ENCODE results near the gene ERC1. TPM values are rescaled to one million over a fixed set of nuclear protein-coding genes. Genes with fewer than 3 reads are reported as not detected.

ERC1 gene
- total RNA-seq, 2 experiments from 2014 or later = 21.7 to 27.0 TPM

- no peak for DNase-seq
- Mint-ChIP-seq H3K4me3 (no peak overlapping the region), H3K9me3 (no peaks in the 10 kb centered on the region), H3K4me1 (ENCODE audit: low read depth) (peaks cover 14% of the 10 kb centered on the region), H3K36me3 (ENCODE audit: low read depth) (no peaks in the 10 kb centered on the region), H3K27ac (no peak overlapping the region), H3K27me3 (no peaks in the 10 kb centered on the region)
- ChIA-PET CTCF (no interaction called here), POLR2A (no interaction called here)
- ATAC-seq = peak; percentile 74
- intact Hi-C loops (cut with micrococcal nuclease) = no loop called here
- TF ChIP-seq CTCF (IDR thresholded peaks at IDR 0.05) = no peak
Measured at GRCh38 chr12:1325666-1326065, 334.6 kb downstream of the ERC1 start.

GRCh38 chr12:1326258-1326657 lies 335.2 kb downstream of the ERC1 start:
- H3K4me1 Mint-ChIP-seq (ENCODE audit: low read depth) = peaks cover 14% of the 10 kb centered on the region
- no peak overlapping the region for H3K27ac Mint-ChIP-seq
- H3K36me3 Mint-ChIP-seq (ENCODE audit: low read depth) = no peaks in the 10 kb centered on the region
- CTCF ChIA-PET = no interaction called here
- ATAC-seq = no peak
- no peaks in the 10 kb centered on the region for H3K27me3 Mint-ChIP-seq
- no peak for TF ChIP-seq CTCF (IDR thresholded peaks at IDR 0.05)
- intact Hi-C loops (cut with micrococcal nuclease) = no loop called here
- POLR2A ChIA-PET = no interaction called here
- no peak overlapping the region for H3K4me3 Mint-ChIP-seq
- DNase-seq = no peak
- no peaks in the 10 kb centered on the region for H3K9me3 Mint-ChIP-seq

- POLR2A ChIA-PET = no interaction called here
- intact Hi-C loops (cut with micrococcal nuclease) = no loop called here
- no peak for TF ChIP-seq CTCF (IDR thresholded peaks at IDR 0.05)
- no peaks in the 10 kb centered on the region for H3K27me3 Mint-ChIP-seq
- DNase-seq = no peak
- H3K4me1 Mint-ChIP-seq (ENCODE audit: low read depth) = peaks cover 8% of the 10 kb centered on the region
- H3K4me3 Mint-ChIP-seq = no peak overlapping the region
- H3K27ac Mint-ChIP-seq = no peak overlapping the region
- no peaks in the 10 kb centered on the region for H3K9me3 Mint-ChIP-seq
- CTCF ChIA-PET = interaction anchor here (1.3 kb wide), 1 partner anchor 211 kb away, joined by 3 read pairs; no protein-coding TSS in a partner anchor
- H3K36me3 Mint-ChIP-seq (ENCODE audit: low read depth) = peaks cover 3% of the 10 kb centered on the region
- no peak for ATAC-seq
Measured at GRCh38 chr12:1328391-1328790, 337.4 kb downstream of the ERC1 start.

- Mint-ChIP-seq H3K27ac (no peak overlapping the region), H3K4me3 (no peak overlapping the region), H3K36me3 (ENCODE audit: low read depth) (peaks cover 3% of the 10 kb centered on the region), H3K27me3 (no peaks in the 10 kb centered on the region), H3K4me1 (ENCODE audit: low read depth) (peaks cover 8% of the 10 kb centered on the region), H3K9me3 (no peaks in the 10 kb centered on the region)
- DNase-seq (no peak), ATAC-seq (no peak)
- CTCF ChIA-PET = interaction anchor here (1.2 to 1.9 kb wide), 2 partner anchors 12 to 212 kb away, joined by 6 read pairs; no protein-coding TSS in a partner anchor
- no peak for TF ChIP-seq CTCF (IDR thresholded peaks at IDR 0.05)
- intact Hi-C loops (cut with micrococcal nuclease) = no loop called here
- POLR2A ChIA-PET = no interaction called here
Measured at GRCh38 chr12:1329784-1330476, 338.9 kb downstream of the ERC1 start.

GRCh38 chr12:1330477-1330827 lies 339.4 kb downstream of the ERC1 start:
- TF ChIP-seq CTCF (IDR thresholded peaks at IDR 0.05) = no peak
- Mint-ChIP-seq H3K27me3 (no peaks in the 10 kb centered on the region), H3K9me3 (no peaks in the 10 kb centered on the region), H3K4me3 (no peak overlapping the region), H3K27ac (no peak overlapping the region), H3K36me3 (ENCODE audit: low read depth) (peaks cover 3% of the 10 kb centered on the region), H3K4me1 (ENCODE audit: low read depth) (peaks cover 8% of the 10 kb centered on the region)
- ATAC-seq (no peak), DNase-seq (no peak)
- intact Hi-C loops (cut with micrococcal nuclease) = no loop called here
- CTCF ChIA-PET = interaction anchor here (1.9 kb wide), 1 partner anchor 212 kb away, joined by 6 read pairs; no protein-coding TSS in a partner anchor
- POLR2A ChIA-PET = no interaction called here

Measured in activated CD8-positive, alpha-beta T cell treated with anti-CD3 and anti-CD28 coated beads for 36 hours (primary cell).